ENCODE measurements around the gene PIK3CB.
"Not testable (repeated sequence)": the region's sequence is repeated elsewhere in the genome, so short reads cannot be mapped to it uniquely, and the experiment has no call there.

Gene PIK3CB

GRCh38 chr3:138726946-138727730 is 107.6 kb downstream of the PIK3CB start:
- CTCF ChIA-PET: interaction anchor here (1.2 kb wide), 1 partner anchor 385 kb away, joined by 3 read pairs; no protein-coding TSS in a partner anchor
- TF ChIP-seq REPIN1 (tag by site-specific recombination; IDR thresholded peaks at IDR 0.05; ENCODE audit: low read depth) (no peak), WT1 (tag by site-specific recombination; IDR thresholded peaks at IDR 0.05) (no peak), ZNF248 (tag by site-specific recombination; IDR thresholded peaks at IDR 0.05) (no peak), GLI2 (tag by site-specific recombination; IDR thresholded peaks at IDR 0.05; ENCODE audit: borderline replicate concordance, low read depth) (no peak), CTCF (tag by site-specific recombination; IDR thresholded peaks at IDR 0.05) (no peak), ZNF560 (tag by site-specific recombination; IDR thresholded peaks at IDR 0.05; ENCODE audit: borderline replicate concordance) (no peak), ZNF311 (tag by site-specific recombination; IDR thresholded peaks at IDR 0.05; ENCODE audit: borderline replicate concordance) (no peak), SETDB1 (IDR thresholded peaks at IDR 0.05; ENCODE audit: insufficient read length, low read length) (no peak), ZXDB (tag by site-specific recombination; IDR thresholded peaks at IDR 0.05) (no peak), ZNF792 (tag by site-specific recombination; IDR thresholded peaks at IDR 0.05) (no peak)
- TF ChIP-seq, protein P1, sequence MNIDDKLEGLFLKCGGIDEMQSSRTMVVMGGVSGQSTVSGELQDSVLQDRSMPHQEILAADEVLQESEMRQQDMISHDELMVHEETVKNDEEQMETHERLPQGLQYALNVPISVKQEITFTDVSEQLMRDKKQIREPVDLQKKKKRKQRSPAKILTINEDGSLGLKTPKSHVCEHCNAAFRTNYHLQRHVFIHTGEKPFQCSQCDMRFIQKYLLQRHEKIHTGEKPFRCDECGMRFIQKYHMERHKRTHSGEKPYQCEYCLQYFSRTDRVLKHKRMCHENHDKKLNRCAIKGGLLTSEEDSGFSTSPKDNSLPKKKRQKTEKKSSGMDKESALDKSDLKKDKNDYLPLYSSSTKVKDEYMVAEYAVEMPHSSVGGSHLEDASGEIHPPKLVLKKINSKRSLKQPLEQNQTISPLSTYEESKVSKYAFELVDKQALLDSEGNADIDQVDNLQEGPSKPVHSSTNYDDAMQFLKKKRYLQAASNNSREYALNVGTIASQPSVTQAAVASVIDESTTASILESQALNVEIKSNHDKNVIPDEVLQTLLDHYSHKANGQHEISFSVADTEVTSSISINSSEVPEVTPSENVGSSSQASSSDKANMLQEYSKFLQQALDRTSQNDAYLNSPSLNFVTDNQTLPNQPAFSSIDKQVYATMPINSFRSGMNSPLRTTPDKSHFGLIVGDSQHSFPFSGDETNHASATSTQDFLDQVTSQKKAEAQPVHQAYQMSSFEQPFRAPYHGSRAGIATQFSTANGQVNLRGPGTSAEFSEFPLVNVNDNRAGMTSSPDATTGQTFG (tag by site-specific recombination; IDR thresholded peaks at IDR 0.05; ENCODE audit: borderline replicate concordance): no peak
- no peak overlapping the region for H3K4me3 ChIP-seq (ENCODE audit: low read depth, low read length)
- POLR2A ChIA-PET: no interaction called here
- H3K27ac ChIP-seq (ENCODE audit: extremely low read depth, low read depth, low read length): no peak overlapping the region
- H3K36me3 ChIP-seq (ENCODE audit: control insufficient read depth in 2 of 2, insufficient read depth in 1 of 2, low read length in 2 of 2): no peaks in the 10 kb centered on the region; a peak in 1 of 3 replicates
- no peaks in the 10 kb centered on the region for H3K4me1 ChIP-seq (ENCODE audit: control insufficient read depth, insufficient read depth, low read length)
- no peaks in the 10 kb centered on the region for H3K9me3 ChIP-seq (ENCODE audit: control insufficient read depth, insufficient read depth, low read depth, low read length)

- H3K27ac ChIP-seq (ENCODE audit: extremely low read depth, low read depth, low read length); POLR2A ChIA-PET; H3K36me3 ChIP-seq (ENCODE audit: control insufficient read depth in 2 of 2, insufficient read depth in 1 of 2, low read length in 2 of 2); H3K4me3 ChIP-seq (ENCODE audit: low read depth, low read length); H3K9me3 ChIP-seq (ENCODE audit: control insufficient read depth, insufficient read depth, low read depth, low read length); H3K4me1 ChIP-seq (ENCODE audit: control insufficient read depth, insufficient read depth, low read length): not testable (repeated sequence)
- CTCF ChIA-PET: interaction anchor here (0.7 to 1.2 kb wide), 2 partner anchors 22 to 386 kb away, joined by 3 read pairs; no protein-coding TSS in a partner anchor
These were observed 108.7 kb downstream of the PIK3CB start for GRCh38 chr3:138726042-138726441.

GRCh38 chr3:138725116-138725515 is 109.6 kb downstream of the PIK3CB start:
- POLR2A ChIA-PET: no interaction called here

DNA sequence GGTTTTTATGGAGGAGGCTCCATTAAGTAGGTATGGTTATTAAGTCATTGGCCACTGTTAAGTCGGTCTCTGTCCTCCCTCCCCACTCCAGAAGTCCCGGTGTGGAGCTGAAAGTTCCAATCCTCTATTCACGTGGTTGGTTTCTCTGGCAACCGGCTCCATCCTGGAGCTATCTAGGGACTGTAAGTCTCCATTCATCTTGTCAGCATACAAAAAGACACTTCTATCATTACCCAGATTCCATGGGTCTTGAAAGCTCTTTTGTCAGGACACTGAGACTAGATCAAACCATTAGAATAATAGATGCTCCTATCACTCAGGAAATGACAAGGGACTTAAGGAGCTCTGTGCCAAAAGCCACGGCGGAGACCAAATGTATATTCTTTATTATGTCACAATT is 110.3 kb downstream of the PIK3CB start:
- H3K36me3 ChIP-seq (ENCODE audit: control insufficient read depth in 2 of 2, insufficient read depth in 1 of 2, low read length in 2 of 2): no peaks in the 10 kb centered on the region; a peak in 1 of 3 replicates
- H3K9me3 ChIP-seq (ENCODE audit: control insufficient read depth, insufficient read depth, low read depth, low read length): no peaks in the 10 kb centered on the region
- ChIA-PET POLR2A (no interaction called here), CTCF (interaction anchor here (0.9 kb wide), 1 partner anchor 11 kb away, joined by 3 read pairs; no protein-coding TSS in a partner anchor)
- no peak overlapping the region for H3K4me3 ChIP-seq (ENCODE audit: low read depth, low read length)
- no peak overlapping the region for H3K27ac ChIP-seq (ENCODE audit: extremely low read depth, low read depth, low read length)
- no peaks in the 10 kb centered on the region for H3K4me1 ChIP-seq (ENCODE audit: control insufficient read depth, insufficient read depth, low read length)
- no peak for TF ChIP-seq ZNF112 (tag by site-specific recombination; IDR thresholded peaks at IDR 0.05)
- no peak for TF ChIP-seq ZNF677 (tag by site-specific recombination; IDR thresholded peaks at IDR 0.05)
- no peak for TF ChIP-seq ZNF221 (tag by site-specific recombination; IDR thresholded peaks at IDR 0.05; ENCODE audit: borderline replicate concordance)
- TF ChIP-seq ZNF521 (tag by site-specific recombination; IDR thresholded peaks at IDR 0.05): no peak
- no peak for TF ChIP-seq ZNF2 (tag by site-specific recombination; IDR thresholded peaks at IDR 0.05)
- TF ChIP-seq, protein P1 (tag by site-specific recombination; IDR thresholded peaks at IDR 0.05; ENCODE audit: borderline replicate concordance): no peak
- TF ChIP-seq ZNF311 (tag by site-specific recombination; IDR thresholded peaks at IDR 0.05; ENCODE audit: borderline replicate concordance): no peak
- TF ChIP-seq ZNF843 (tag by site-specific recombination; IDR thresholded peaks at IDR 0.05): no peak
- no peak for TF ChIP-seq ZNF37A (tag by site-specific recombination; IDR thresholded peaks at IDR 0.05)
- TF ChIP-seq ZNF169 (tag by site-specific recombination; IDR thresholded peaks at IDR 0.05): no peak
- no peak for TF ChIP-seq ZIC2 (tag by site-specific recombination; IDR thresholded peaks at IDR 0.05)

More at GRCh38 chr3:138725116-138725515, 109.6 kb downstream of the PIK3CB start:
- Histone ChIP-seq H3K36me3 (ENCODE audit: control insufficient read depth in 2 of 2, insufficient read depth in 1 of 2, low read length in 2 of 2) (no peaks in the 10 kb centered on the region; a peak in 1 of 3 replicates), H3K4me1 (ENCODE audit: control insufficient read depth, insufficient read depth, low read length) (no peaks in the 10 kb centered on the region), H3K4me3 (ENCODE audit: low read depth, low read length) (no peak overlapping the region), H3K27ac (ENCODE audit: extremely low read depth, low read depth, low read length) (no peak overlapping the region), H3K9me3 (ENCODE audit: control insufficient read depth, insufficient read depth, low read depth, low read length) (no peaks in the 10 kb centered on the region)
- CTCF ChIA-PET: interaction anchor here (0.9 kb wide), 1 partner anchor 11 kb away, joined by 3 read pairs; no protein-coding TSS in a partner anchor
- no peak for TF ChIP-seq ZNF777 (tag by site-specific recombination; IDR thresholded peaks at IDR 0.05; ENCODE audit: borderline replicate concordance)
- TF ChIP-seq ZNF433 (tag by site-specific recombination; IDR thresholded peaks at IDR 0.05; ENCODE audit: low read depth): no peak
- no peak for TF ChIP-seq SP3 (tag by site-specific recombination; IDR thresholded peaks at IDR 0.05)

Measured in HEK293 (cell line).